Brain microvascular endothelial cell (primary cell): ENCODE measurements around the gene PHACTR1.
A peak's percentile ranks its signal among the peaks of the same experiment; 100 is the strongest.

Source experiments
- DNase-seq: peaks from one replicate; pipeline ENCODE4 v3.0.0-alpha.2; 2020
- H3K27ac ChIP-seq: fragments of 250-450 bp; sonication (Bioruptor Pico); 2 replicates; pipeline ENCODE4 v1.5.1; 2020; ENCODE audit warnings: mild to moderate bottlenecking, moderate library complexity
- H3K27me3 ChIP-seq: fragments of 250-450 bp; sonication (Bioruptor Pico); replicated peaks from 2 replicates; pipeline ENCODE4 v1.5.1; 2020; ENCODE audit warnings: mild to moderate bottlenecking
- H3K36me3 ChIP-seq: fragments of 250-450 bp; sonication (Bioruptor Pico); replicated peaks from 2 replicates; pipeline ENCODE4 v1.5.1; 2020; ENCODE audit warnings: mild to moderate bottlenecking
- H3K4me3 ChIP-seq: 2 replicates; pipeline ENCODE4 v1.5.1; 2011; ENCODE audit warnings: low read depth, mild to moderate bottlenecking, control low read depth, low read length, moderate library complexity
- in situ Hi-C: cut with HindIII; loops from 2 replicates; pipeline ENCODE4 v1.10.0; 2017; ENCODE audit warnings: low sequenced_read_pairs, low pct_ligation_motif_present
- TF ChIP-seq, protein P1 (sequence below): IDR thresholded peaks from 2 replicates; pipeline ENCODE4 v1.5.1; 2011; ENCODE audit warnings: low read depth, mild to moderate bottlenecking, moderate library complexity, low read length, control low read depth, inconsistent platforms; ENCODE audit errors: missing control alignments

Gene PHACTR1

DNA sequence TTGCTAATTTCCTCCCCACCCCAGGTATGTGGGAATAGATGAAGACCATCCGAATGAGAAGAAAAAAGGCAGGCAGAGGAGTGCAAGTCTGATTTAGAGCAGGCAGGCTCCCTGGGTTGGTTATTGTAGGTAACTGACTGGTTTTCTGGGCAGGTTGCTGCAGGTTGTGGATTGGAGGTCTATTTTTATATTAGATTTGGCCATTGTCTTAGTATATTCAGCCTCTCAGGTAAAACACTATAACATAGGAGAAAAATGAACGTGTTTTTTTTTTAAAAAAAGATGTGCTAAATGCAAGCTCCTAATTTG is 612.3 kb downstream of the PHACTR1 start:
- H3K27me3 ChIP-seq, result no peaks in the 10 kb centered on the region
- H3K36me3 ChIP-seq, result no peaks in the 10 kb centered on the region
- peak overlapping the region; percentile 89 for H3K27ac ChIP-seq
- TF ChIP-seq, protein P1, sequence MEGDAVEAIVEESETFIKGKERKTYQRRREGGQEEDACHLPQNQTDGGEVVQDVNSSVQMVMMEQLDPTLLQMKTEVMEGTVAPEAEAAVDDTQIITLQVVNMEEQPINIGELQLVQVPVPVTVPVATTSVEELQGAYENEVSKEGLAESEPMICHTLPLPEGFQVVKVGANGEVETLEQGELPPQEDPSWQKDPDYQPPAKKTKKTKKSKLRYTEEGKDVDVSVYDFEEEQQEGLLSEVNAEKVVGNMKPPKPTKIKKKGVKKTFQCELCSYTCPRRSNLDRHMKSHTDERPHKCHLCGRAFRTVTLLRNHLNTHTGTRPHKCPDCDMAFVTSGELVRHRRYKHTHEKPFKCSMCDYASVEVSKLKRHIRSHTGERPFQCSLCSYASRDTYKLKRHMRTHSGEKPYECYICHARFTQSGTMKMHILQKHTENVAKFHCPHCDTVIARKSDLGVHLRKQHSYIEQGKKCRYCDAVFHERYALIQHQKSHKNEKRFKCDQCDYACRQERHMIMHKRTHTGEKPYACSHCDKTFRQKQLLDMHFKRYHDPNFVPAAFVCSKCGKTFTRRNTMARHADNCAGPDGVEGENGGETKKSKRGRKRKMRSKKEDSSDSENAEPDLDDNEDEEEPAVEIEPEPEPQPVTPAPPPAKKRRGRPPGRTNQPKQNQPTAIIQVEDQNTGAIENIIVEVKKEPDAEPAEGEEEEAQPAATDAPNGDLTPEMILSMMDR, result no peak
- peak overlapping the region; percentile 91 for H3K4me3 ChIP-seq
- no peak for DNase-seq
- in situ Hi-C loops, result no loop called here

DNA sequence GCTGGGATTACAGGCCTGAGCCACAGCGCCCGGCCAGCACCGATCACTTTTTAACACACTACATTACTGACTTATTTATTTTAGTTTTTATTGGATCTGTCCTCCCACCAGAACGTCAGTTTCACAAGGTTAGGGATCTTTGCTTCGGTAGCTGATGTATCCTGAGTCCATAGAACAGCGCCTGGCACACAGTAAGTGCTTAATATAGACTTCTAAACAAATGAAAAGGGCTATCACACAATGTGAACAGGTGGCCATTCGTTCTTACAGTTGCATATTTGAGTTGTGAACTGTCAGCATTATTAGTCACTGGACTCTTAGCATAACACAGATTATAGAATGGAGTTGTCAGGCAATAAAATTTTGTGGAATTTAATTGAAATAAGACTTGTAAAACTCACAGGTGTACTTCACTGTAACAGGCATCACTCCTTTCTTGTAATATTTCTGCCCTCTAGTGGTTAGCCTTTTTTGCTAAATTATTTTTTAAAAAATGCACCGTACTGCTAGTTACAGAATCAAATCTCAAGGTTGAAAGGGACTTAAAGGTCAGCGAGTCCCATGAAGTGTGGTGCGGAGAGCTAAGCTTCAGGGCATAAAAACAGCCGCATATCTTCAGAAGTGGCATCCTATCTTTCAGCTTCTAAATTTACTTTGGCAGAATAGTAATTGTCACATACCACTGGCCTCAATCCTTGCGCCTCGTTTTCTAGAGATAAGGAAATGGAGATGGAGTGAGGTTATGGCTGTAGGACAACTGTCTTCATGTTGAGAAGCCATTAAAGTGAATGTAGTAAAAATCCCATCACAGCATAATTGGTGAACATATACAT is 615.2 kb downstream of the PHACTR1 start:
- H3K27me3 ChIP-seq, result no peaks in the 10 kb centered on the region
- H3K27ac ChIP-seq, result no peak overlapping the region
- H3K36me3 ChIP-seq, result no peaks in the 10 kb centered on the region
- H3K4me3 ChIP-seq, result no peak overlapping the region
- no peak for DNase-seq
- TF ChIP-seq, protein P1, result peak; percentile 41
- in situ Hi-C loops, result no loop called here

DNA sequence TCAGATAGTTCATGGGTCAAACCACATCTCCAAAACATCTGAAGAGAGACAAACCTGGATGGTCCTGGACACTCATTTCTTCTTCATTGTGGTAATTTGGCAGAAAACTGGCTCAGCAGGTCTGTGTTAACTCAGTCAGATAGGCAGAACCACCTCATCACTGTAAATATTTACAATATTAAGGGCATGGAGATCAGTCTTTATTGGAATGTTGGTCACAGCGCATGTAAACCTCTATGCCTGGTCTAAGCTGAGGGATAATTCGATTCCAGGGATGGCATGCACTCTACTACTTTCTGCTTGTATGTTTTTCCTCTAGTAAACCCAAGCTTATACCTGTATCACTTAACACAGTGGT is 615.8 kb downstream of the PHACTR1 start:
- DNase-seq, result no peak
- in situ Hi-C loops, result no loop called here
- no peaks in the 10 kb centered on the region for H3K36me3 ChIP-seq
- no peak overlapping the region for H3K4me3 ChIP-seq
- no peak overlapping the region for H3K27ac ChIP-seq
- TF ChIP-seq, protein P1, result no peak
- no peaks in the 10 kb centered on the region for H3K27me3 ChIP-seq

DNA sequence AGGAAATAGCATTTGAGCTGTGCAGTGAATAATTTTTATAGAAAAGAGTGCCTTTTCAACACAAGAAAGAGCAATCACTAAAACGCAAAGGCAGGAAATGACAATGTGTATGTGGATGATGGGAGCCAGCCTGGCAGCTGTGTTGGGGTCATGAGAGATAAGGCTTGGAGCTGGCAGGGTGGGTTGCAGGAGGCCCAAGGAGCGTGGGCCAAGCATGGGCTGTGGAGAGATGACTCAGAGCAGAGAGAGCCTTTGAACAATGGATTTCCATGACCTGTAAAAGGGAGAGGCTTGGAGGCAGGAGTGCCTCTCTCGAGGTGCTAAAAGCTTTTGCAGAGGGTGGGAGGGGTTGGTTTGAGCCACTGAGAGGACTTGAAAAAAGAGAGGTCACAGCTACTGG is 618.4 kb downstream of the PHACTR1 start:
- no peak overlapping the region for H3K4me3 ChIP-seq
- H3K36me3 ChIP-seq, result no peaks in the 10 kb centered on the region
- TF ChIP-seq, protein P1, result no peak
- in situ Hi-C loops, result no loop called here
- DNase-seq, result no peak
- H3K27ac ChIP-seq, result no peak overlapping the region
- H3K27me3 ChIP-seq, result no peaks in the 10 kb centered on the region

DNA sequence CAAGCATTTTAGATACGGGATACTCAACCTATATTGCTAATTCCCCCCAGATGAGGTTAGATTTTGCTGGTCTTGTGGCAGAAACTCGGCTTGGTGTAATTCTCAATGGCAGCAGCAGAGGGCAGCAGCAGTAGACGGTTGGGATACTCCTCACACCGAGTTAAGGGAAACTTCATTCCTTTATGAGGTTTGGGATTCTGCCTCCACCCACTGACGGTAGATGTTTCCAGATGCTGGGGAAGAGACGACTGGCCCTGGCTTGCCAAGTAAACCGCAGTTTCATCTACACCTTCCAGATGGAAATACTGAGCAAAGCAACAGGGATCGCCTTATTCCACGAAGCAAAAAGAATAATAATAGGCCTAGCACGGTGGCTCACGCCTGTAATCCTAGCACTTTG is 620.0 kb downstream of the PHACTR1 start:
- H3K27ac ChIP-seq, result no peak overlapping the region
- H3K36me3 ChIP-seq, result no peaks in the 10 kb centered on the region
- DNase-seq, result peak; percentile 61
- H3K4me3 ChIP-seq, result no peak overlapping the region
- H3K27me3 ChIP-seq, result no peaks in the 10 kb centered on the region
- in situ Hi-C loops, result no loop called here
- TF ChIP-seq, protein P1, result peak; percentile 95

DNA sequence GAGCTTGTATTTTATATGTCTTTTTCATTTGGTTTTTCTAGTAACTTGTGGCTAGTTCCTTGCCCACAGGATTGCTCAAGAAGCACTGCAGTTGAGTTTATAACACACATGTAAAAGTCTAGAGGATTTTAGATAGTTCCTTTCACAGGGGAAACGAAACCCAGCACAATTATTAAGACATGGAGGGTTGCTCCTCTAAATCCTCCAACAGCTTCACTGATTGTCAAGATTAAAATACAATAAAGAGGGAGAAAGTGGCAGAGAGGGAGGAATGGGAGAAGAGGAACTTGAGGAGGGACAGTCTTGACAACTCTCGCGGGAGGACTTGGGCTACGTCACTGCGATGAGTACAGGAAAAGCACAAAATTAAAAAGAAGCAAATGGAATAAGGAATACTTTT is 621.5 kb downstream of the PHACTR1 start:
- TF ChIP-seq, protein P1, result no peak
- no peak for DNase-seq
- in situ Hi-C loops, result no loop called here
- H3K4me3 ChIP-seq, result no peak overlapping the region
- no peaks in the 10 kb centered on the region for H3K27me3 ChIP-seq
- no peak overlapping the region for H3K27ac ChIP-seq
- no peaks in the 10 kb centered on the region for H3K36me3 ChIP-seq
